ENCODE measurements around the gene ADAMTS13.

- TF ChIP-seq, protein P1, sequence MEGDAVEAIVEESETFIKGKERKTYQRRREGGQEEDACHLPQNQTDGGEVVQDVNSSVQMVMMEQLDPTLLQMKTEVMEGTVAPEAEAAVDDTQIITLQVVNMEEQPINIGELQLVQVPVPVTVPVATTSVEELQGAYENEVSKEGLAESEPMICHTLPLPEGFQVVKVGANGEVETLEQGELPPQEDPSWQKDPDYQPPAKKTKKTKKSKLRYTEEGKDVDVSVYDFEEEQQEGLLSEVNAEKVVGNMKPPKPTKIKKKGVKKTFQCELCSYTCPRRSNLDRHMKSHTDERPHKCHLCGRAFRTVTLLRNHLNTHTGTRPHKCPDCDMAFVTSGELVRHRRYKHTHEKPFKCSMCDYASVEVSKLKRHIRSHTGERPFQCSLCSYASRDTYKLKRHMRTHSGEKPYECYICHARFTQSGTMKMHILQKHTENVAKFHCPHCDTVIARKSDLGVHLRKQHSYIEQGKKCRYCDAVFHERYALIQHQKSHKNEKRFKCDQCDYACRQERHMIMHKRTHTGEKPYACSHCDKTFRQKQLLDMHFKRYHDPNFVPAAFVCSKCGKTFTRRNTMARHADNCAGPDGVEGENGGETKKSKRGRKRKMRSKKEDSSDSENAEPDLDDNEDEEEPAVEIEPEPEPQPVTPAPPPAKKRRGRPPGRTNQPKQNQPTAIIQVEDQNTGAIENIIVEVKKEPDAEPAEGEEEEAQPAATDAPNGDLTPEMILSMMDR (IDR thresholded peaks at IDR 0.05): no peak
- no peak for TF ChIP-seq POLR2A (IDR thresholded peaks at IDR 0.05)
These were observed 44.9 kb downstream of the ADAMTS13 start for GRCh38 chr9:133467101-133467500.
